H9 (cell line): ENCODE data around the gene SLC34A3. TPM values are rescaled to one million over a fixed set of nuclear protein-coding genes. Genes with fewer than 3 reads are reported as not detected.
A peak's percentile ranks its signal among the peaks of the same experiment; 100 is the strongest.

Experiments used
- DNase-seq: peaks from one replicate; pipeline ENCODE4 v3.0.0-alpha.2; 2017
- H2AFZ ChIP-seq: one replicate; pipeline ENCODE4 v1.6.1; 2013; ENCODE audit warnings: mild to moderate bottlenecking, low read length, control low read depth, moderate library complexity
- H2AK5ac ChIP-seq: 2 replicates; pipeline ENCODE4 v1.6.1; 2013; ENCODE audit warnings: low read length, control low read depth, mixed read lengths; ENCODE audit not compliant: insufficient read length
- H2BK120ac ChIP-seq: one replicate; pipeline ENCODE4 v1.6.1; 2013; ENCODE audit warnings: low read depth, mild to moderate bottlenecking, low read length, control low read depth, inconsistent platforms; ENCODE audit not compliant: poor library complexity, severe bottlenecking
- H2BK12ac ChIP-seq: 2 replicates; pipeline ENCODE4 v1.6.1; 2013; ENCODE audit warnings: low read length, control low read depth, mixed read lengths, low read depth; ENCODE audit not compliant: insufficient read length
- H2BK15ac ChIP-seq: 2 replicates; pipeline ENCODE4 v1.6.1; 2013; ENCODE audit warnings: low read depth, low read length, control low read depth
- H2BK20ac ChIP-seq: one replicate; pipeline ENCODE4 v1.6.1; 2013; ENCODE audit warnings: low read depth, mild to moderate bottlenecking, low read length, control low read depth, inconsistent platforms; ENCODE audit not compliant: poor library complexity, severe bottlenecking
- H2BK5ac ChIP-seq: 2 replicates; pipeline ENCODE4 v1.6.1; 2013; ENCODE audit warnings: low read length, control low read depth, mixed read lengths; ENCODE audit not compliant: insufficient read length
- H3K14ac ChIP-seq: 2 replicates; pipeline ENCODE4 v1.6.1; 2013; ENCODE audit warnings: low read length, control low read depth; ENCODE audit not compliant: insufficient read depth
- H3K18ac ChIP-seq: 2 replicates; pipeline ENCODE4 v1.6.1; 2013; ENCODE audit warnings: low read depth, mild to moderate bottlenecking, mixed read lengths, low read length, control low read depth; ENCODE audit not compliant: insufficient read length
- H3K23ac ChIP-seq: 2 replicates; pipeline ENCODE4 v1.6.1; 2013; ENCODE audit warnings: low read length, control low read depth, mixed read lengths, low read depth; ENCODE audit not compliant: insufficient read length
- H3K23me2 ChIP-seq: 2 replicates; pipeline ENCODE4 v1.6.1; 2013; ENCODE audit warnings: low read depth, mild to moderate bottlenecking, mixed read lengths, low read length, control low read depth; ENCODE audit not compliant: insufficient read length, poor library complexity, severe bottlenecking
- H3K27ac ChIP-seq: 2 replicates; pipeline ENCODE4 v1.5.1; 2013; ENCODE audit warnings: low read length, control low read depth, mixed read lengths, low read depth; ENCODE audit not compliant: insufficient read length
- H3K27me3 ChIP-seq: 2 replicates; pipeline ENCODE4 v1.6.1; 2013; ENCODE audit warnings: low read length, control low read depth, inconsistent platforms; ENCODE audit not compliant: insufficient read depth
- H3K4ac ChIP-seq: 2 replicates; pipeline ENCODE4 v1.6.1; 2013; ENCODE audit warnings: low read depth, mild to moderate bottlenecking, control low read depth, inconsistent platforms, low read length, moderate library complexity
- H3K4me1 ChIP-seq: 2 replicates; pipeline ENCODE4 v1.6.1; 2013; ENCODE audit warnings: low read length, control low read depth, inconsistent platforms; ENCODE audit not compliant: insufficient read depth
- H3K4me2 ChIP-seq: 2 replicates; pipeline ENCODE4 v1.6.1; 2013; ENCODE audit warnings: low read length, control low read depth, mixed read lengths; ENCODE audit not compliant: insufficient read length, insufficient read depth
- H3K56ac ChIP-seq: 2 replicates; pipeline ENCODE4 v1.6.1; 2013; ENCODE audit warnings: low read depth, mild to moderate bottlenecking, mixed read lengths, low read length, control low read depth; ENCODE audit not compliant: insufficient read length
- H3K79me1 ChIP-seq: 2 replicates; pipeline ENCODE4 v1.6.1; 2013; ENCODE audit warnings: low read depth, mild to moderate bottlenecking, moderate library complexity, low read length, control low read depth, inconsistent platforms; ENCODE audit not compliant: insufficient read depth, poor library complexity, severe bottlenecking
- H3K79me2 ChIP-seq: 2 replicates; pipeline ENCODE4 v1.6.1; 2013; ENCODE audit warnings: low read length, control low read depth, inconsistent platforms; ENCODE audit not compliant: insufficient read depth
- H3K9ac ChIP-seq: 2 replicates; pipeline ENCODE4 v1.6.1; 2013; ENCODE audit warnings: low read length, control low read depth, mixed read lengths; ENCODE audit not compliant: insufficient read length; ENCODE audit errors: extremely low read depth
- H3K9me3 ChIP-seq: one replicate; pipeline ENCODE4 v1.6.1; 2013; ENCODE audit warnings: low read depth, low read length, inconsistent platforms; ENCODE audit not compliant: control insufficient read depth
- H3T11ph ChIP-seq: one replicate; pipeline ENCODE4 v1.6.1; 2013; ENCODE audit warnings: mild to moderate bottlenecking, low read length, control low read depth, inconsistent platforms
- H4K20me1 ChIP-seq: one replicate; pipeline ENCODE4 v1.6.1; 2013; ENCODE audit not compliant: control insufficient read depth, insufficient read length, insufficient read depth
- H4K5ac ChIP-seq: 2 replicates; pipeline ENCODE4 v1.6.1; 2013; ENCODE audit warnings: low read depth, mild to moderate bottlenecking, mixed read lengths, low read length, control low read depth; ENCODE audit not compliant: insufficient read length
- H4K8ac ChIP-seq: replicated peaks from 2 replicates; pipeline ENCODE4 v1.6.1; 2013; ENCODE audit warnings: low read length, control low read depth, mixed read lengths, low read depth; ENCODE audit not compliant: insufficient read length
- H4K91ac ChIP-seq: 2 replicates; pipeline ENCODE4 v1.6.1; 2013; ENCODE audit warnings: low read depth, mild to moderate bottlenecking, moderate library complexity, mixed read lengths, low read length, control low read depth; ENCODE audit not compliant: insufficient read length
- H3K27ac Mint-ChIP-seq, 3 experiments: 2 replicates in 2 of 3; 3 replicates in 1 of 3; pipeline ENCODE4 v1.8.0; 2020 to 2021; ENCODE audit warnings: mixed read lengths in 3 of 3, mild to moderate bottlenecking in 1 of 3, moderate library complexity in 1 of 3
- H3K27me3 Mint-ChIP-seq: 2 replicates; pipeline ENCODE4 v1.8.0; 2021; ENCODE audit warnings: low read depth, mild to moderate bottlenecking, moderate library complexity, mixed read lengths
- H3K36me3 Mint-ChIP-seq, 3 experiments: 2 replicates in 2 of 3; 3 replicates in 1 of 3; pipeline ENCODE4 v1.8.0; 2020 to 2021; ENCODE audit warnings: low read depth in 3 of 3, mixed read lengths in 3 of 3; ENCODE audit not compliant: insufficient read depth in 1 of 3
- H3K4me1 Mint-ChIP-seq, 2 experiments: 2 replicates each; pipeline ENCODE4 v1.8.0; 2020; ENCODE audit warnings: mixed read lengths in 2 of 2
- H3K4me3 Mint-ChIP-seq, 2 experiments: 2 replicates in 1 of 2; 3 replicates in 1 of 2; pipeline ENCODE4 v1.8.0; 2020 to 2021; ENCODE audit warnings: mild to moderate bottlenecking in 2 of 2, mixed read lengths in 2 of 2, moderate library complexity in 1 of 2
- H3K9me3 Mint-ChIP-seq, 2 experiments: 2 replicates in 1 of 2; 3 replicates in 1 of 2; pipeline ENCODE4 v1.8.0; 2020; ENCODE audit warnings: mild to moderate bottlenecking in 2 of 2, mixed read lengths in 2 of 2, moderate library complexity in 1 of 2
- WGBS: extraction: QIAGEN DNeasy Blood & Tissue Kit; methylation state at CpG from one replicate; pipeline ENCODE4 v1.1.7; 2013; ENCODE audit warnings: missing lambda C conversion rate, low lambda C conversion rate, mixed read lengths; ENCODE audit not compliant: insufficient read length; ENCODE audit errors: extremely low coverage; 5-methylcytosine and 5-hydroxymethylcytosine counted together
- total RNA-seq: library from RNA; stranded (reverse); gene quantifications from 2 replicates; pipeline ENCODE4 v1.2.1, GENCODE V29; 2021
- TF ChIP-seq, protein P1 (sequence below): fragments of 200-600 bp; sonication (generic); conservative IDR thresholded peaks from 3 replicates; pipeline ENCODE4 v1.8.0; 2021; ENCODE audit warnings: antibody characterized with exemption, mild to moderate bottlenecking

Gene SLC34A3
- total RNA-seq, 1 experiment from 2014 or later: not detected

GRCh38 chr9:137236238-137236935, 5.7 kb downstream of the SLC34A3 start:
- Histone ChIP-seq H4K8ac (no peak overlapping the region), H3K23me2 (no peaks in the 10 kb centered on the region), H2AK5ac (no peak overlapping the region), H3T11ph (no peak overlapping the region), H2AFZ (no peak overlapping the region), H3K79me1 (no peaks in the 10 kb centered on the region), H2BK15ac (no peak overlapping the region), H3K9me3 (no peaks in the 10 kb centered on the region), H3K9ac (no peak overlapping the region), H2BK12ac (no peak overlapping the region), H3K4me2 (no peak overlapping the region), H3K27ac (no peak overlapping the region), H4K20me1 (no peaks in the 10 kb centered on the region), H2BK20ac (no peak overlapping the region), H4K91ac (no peak overlapping the region), H3K14ac (no peak overlapping the region), H3K23ac (no peak overlapping the region), H2BK5ac (no peak overlapping the region), H3K27me3 (no peaks in the 10 kb centered on the region), H3K4me1 (peaks cover 3% of the 10 kb centered on the region; the same call in 1 of the 2 replicates), H2BK120ac (no peak overlapping the region), H4K5ac (no peak overlapping the region), H3K18ac (no peak overlapping the region), H3K56ac (no peak overlapping the region), H3K79me2 (no peaks in the 10 kb centered on the region), H3K4ac (no peak overlapping the region)
- Mint-ChIP-seq H3K4me1 (peaks cover 12 to 20% of the 10 kb centered on the region in 2 experiments), H3K27ac (no peak overlapping the region), H3K4me3 (no peak overlapping the region), H3K36me3 (peaks cover 3 to 5% (median 4%) of the 10 kb centered on the region in 3 experiments; a peak in 5 of 7 replicates), H3K27me3 (peaks cover 7% of the 10 kb centered on the region), H3K9me3 (no peaks in the 10 kb centered on the region; a peak in 1 of 5 replicates)
- WGBS: no CpG with 5 or more reads among the region's 31 CpGs
- peak; percentile 89 for DNase-seq
- TF ChIP-seq, protein P1, sequence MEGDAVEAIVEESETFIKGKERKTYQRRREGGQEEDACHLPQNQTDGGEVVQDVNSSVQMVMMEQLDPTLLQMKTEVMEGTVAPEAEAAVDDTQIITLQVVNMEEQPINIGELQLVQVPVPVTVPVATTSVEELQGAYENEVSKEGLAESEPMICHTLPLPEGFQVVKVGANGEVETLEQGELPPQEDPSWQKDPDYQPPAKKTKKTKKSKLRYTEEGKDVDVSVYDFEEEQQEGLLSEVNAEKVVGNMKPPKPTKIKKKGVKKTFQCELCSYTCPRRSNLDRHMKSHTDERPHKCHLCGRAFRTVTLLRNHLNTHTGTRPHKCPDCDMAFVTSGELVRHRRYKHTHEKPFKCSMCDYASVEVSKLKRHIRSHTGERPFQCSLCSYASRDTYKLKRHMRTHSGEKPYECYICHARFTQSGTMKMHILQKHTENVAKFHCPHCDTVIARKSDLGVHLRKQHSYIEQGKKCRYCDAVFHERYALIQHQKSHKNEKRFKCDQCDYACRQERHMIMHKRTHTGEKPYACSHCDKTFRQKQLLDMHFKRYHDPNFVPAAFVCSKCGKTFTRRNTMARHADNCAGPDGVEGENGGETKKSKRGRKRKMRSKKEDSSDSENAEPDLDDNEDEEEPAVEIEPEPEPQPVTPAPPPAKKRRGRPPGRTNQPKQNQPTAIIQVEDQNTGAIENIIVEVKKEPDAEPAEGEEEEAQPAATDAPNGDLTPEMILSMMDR: peak; percentile 99
